ENCODE data around the gene NEURL1.
A peak's percentile ranks its signal among the peaks of the same experiment; 100 is the strongest.

NEURL1 gene

DNA sequence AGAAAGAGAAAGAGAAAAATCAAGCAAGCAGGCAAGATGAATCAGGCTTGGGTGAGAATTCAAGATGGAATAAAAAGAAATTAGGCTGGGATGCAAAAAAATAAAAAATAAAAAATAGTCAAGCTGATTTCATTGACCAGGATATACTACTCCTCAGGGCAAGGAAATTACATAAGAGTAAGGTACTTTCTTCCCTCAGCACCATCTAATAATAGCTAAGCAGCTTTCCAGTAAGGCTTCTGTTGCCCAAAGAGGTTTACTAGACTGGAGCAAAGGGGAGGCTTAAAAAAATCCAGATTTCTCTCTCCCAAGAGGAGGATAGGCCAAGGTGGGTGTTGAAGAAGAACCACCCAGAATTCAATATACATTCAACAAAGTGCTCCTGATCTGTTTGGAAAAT lies 93.6 kb downstream of the NEURL1 start:
- Histone ChIP-seq H2BK15ac (ENCODE audit: low read length) (no peak overlapping the region), H3K4me1 (ENCODE audit: control insufficient read depth in 2 of 2, insufficient read depth in 1 of 2, low read depth in 1 of 2, low read length in 2 of 2) (peaks cover 0 to 4% of the 10 kb centered on the region in 2 donors), H3K79me1 (ENCODE audit: low read depth, low read length) (no peaks in the 10 kb centered on the region), H3K4me3 (ENCODE audit: low read length in 2 of 2) (no peak overlapping the region), H2BK5ac (ENCODE audit: low read length) (no peak overlapping the region), H2AK5ac (ENCODE audit: low read depth, low read length) (no peak overlapping the region), H3K4me2 (ENCODE audit: insufficient read depth, low read length, poor library complexity, severe bottlenecking) (no peak overlapping the region), H3K9ac (ENCODE audit: low read depth, low read length, poor library complexity) (no peak overlapping the region), H2BK12ac (ENCODE audit: low read length) (no peak overlapping the region), H3K36me3 (replicated peaks in 1 of 2; ENCODE audit: control insufficient read depth in 2 of 2, insufficient read depth in 2 of 2, low read length in 2 of 2) (no peaks in the 10 kb centered on the region), H2BK120ac (ENCODE audit: low read depth, low read length) (no peak overlapping the region), H3K27me3 (ENCODE audit: control insufficient read depth in 3 of 3, insufficient read depth in 3 of 3, low read depth in 1 of 3, low read length in 3 of 3) (no peaks in the 10 kb centered on the region), H3K23ac (ENCODE audit: low read depth, low read length, poor library complexity) (no peak overlapping the region), H2AFZ (ENCODE audit: low read length) (no peak overlapping the region), H4K91ac (ENCODE audit: low read depth, low read length, poor library complexity) (no peak overlapping the region), H3K27ac (replicated peaks; ENCODE audit: low read length) (no peak overlapping the region), H4K8ac (ENCODE audit: low read depth, low read length) (no peak overlapping the region), H3K14ac (ENCODE audit: low read length) (no peak overlapping the region), H3K9me3 (replicated peaks in 1 of 2; ENCODE audit: control insufficient read depth in 2 of 2, insufficient read depth in 1 of 2, low read depth in 1 of 2, low read length in 2 of 2) (peaks cover 0 to 2% of the 10 kb centered on the region in 2 donors), H3K4ac (ENCODE audit: low read length) (no peak overlapping the region), H3K18ac (ENCODE audit: low read length) (no peak overlapping the region)
- no peak for DNase-seq (ENCODE audit: low spot score)

DNA sequence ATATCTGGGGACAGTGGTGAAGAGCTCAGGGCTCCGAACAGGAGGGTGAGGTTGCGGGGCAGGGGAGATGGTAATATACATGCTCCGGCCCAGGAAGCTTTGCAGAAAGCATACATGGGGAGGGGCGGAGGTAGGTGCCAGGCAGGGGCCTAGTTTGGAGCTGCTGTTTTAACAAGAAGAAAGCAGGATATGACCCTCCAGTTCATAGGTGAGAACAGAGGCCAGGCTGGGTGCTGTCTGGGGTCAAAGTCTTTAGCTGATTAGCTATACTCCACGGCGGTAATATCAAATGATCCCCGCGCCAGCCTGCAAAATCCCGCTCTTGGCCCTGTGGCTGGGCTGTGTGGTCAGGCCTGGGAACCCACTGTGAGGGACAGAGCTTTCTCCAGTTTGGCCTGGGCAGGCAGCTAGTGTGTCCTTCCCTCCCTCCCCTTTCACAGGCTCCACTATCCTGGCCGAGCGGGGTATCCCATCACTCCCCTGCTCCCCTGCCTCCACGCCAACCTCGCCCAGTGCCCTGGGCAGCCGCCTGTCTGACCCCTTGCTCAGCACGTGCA lies 95.6 kb downstream of the NEURL1 start:
- H3K4me3 ChIP-seq (ENCODE audit: low read length in 2 of 2) = no peak overlapping the region
- no peaks in the 10 kb centered on the region for H3K4me1 ChIP-seq (ENCODE audit: control insufficient read depth in 2 of 2, insufficient read depth in 1 of 2, low read depth in 1 of 2, low read length in 2 of 2)
- no peak overlapping the region for H4K91ac ChIP-seq (ENCODE audit: low read depth, low read length, poor library complexity)
- H2AFZ ChIP-seq (ENCODE audit: low read length) = no peak overlapping the region
- H3K23ac ChIP-seq (ENCODE audit: low read depth, low read length, poor library complexity) = no peak overlapping the region
- H3K9ac ChIP-seq (ENCODE audit: low read depth, low read length, poor library complexity) = no peak overlapping the region
- H4K8ac ChIP-seq (ENCODE audit: low read depth, low read length) = no peak overlapping the region
- H3K4ac ChIP-seq (ENCODE audit: low read length) = no peak overlapping the region
- no peak overlapping the region for H3K18ac ChIP-seq (ENCODE audit: low read length)
- H3K36me3 ChIP-seq (replicated peaks in 1 of 2; ENCODE audit: control insufficient read depth in 2 of 2, insufficient read depth in 2 of 2, low read length in 2 of 2) = no peaks in the 10 kb centered on the region
- no peak overlapping the region for H2BK15ac ChIP-seq (ENCODE audit: low read length)
- DNase-seq (ENCODE audit: low spot score) = no peak
- H3K27ac ChIP-seq (replicated peaks; ENCODE audit: low read length) = no peak overlapping the region
- WGBS, 2 donors (ENCODE audit: extremely low coverage in 2 of 2, insufficient read length in 2 of 2, insufficient replicate concordance in 1 of 2) = no CpG with 5 or more reads among the region's 15 CpGs
- H2BK120ac ChIP-seq (ENCODE audit: low read depth, low read length) = no peak overlapping the region
- no peak overlapping the region for H3K14ac ChIP-seq (ENCODE audit: low read length)
- no peaks in the 10 kb centered on the region for H3K79me1 ChIP-seq (ENCODE audit: low read depth, low read length)
- no peak overlapping the region for H2BK12ac ChIP-seq (ENCODE audit: low read length)
- no peak overlapping the region for H3K4me2 ChIP-seq (ENCODE audit: insufficient read depth, low read length, poor library complexity, severe bottlenecking)
- no peak overlapping the region for H2AK5ac ChIP-seq (ENCODE audit: low read depth, low read length)
- H3K9me3 ChIP-seq (replicated peaks in 1 of 2; ENCODE audit: control insufficient read depth in 2 of 2, insufficient read depth in 1 of 2, low read depth in 1 of 2, low read length in 2 of 2) = peaks cover 0 to 2% of the 10 kb centered on the region in 2 donors
- no peaks in the 10 kb centered on the region for H3K27me3 ChIP-seq (ENCODE audit: control insufficient read depth in 3 of 3, insufficient read depth in 3 of 3, low read depth in 1 of 3, low read length in 3 of 3)
- H2BK5ac ChIP-seq (ENCODE audit: low read length) = no peak overlapping the region

GRCh38 chr10:103590060-103590459 lies 96.6 kb downstream of the NEURL1 start:
- Histone ChIP-seq H2AFZ (ENCODE audit: low read length) (no peak overlapping the region), H3K14ac (ENCODE audit: low read length) (no peak overlapping the region), H2BK15ac (ENCODE audit: low read length) (no peak overlapping the region), H3K4me1 (ENCODE audit: control insufficient read depth in 2 of 2, insufficient read depth in 1 of 2, low read depth in 1 of 2, low read length in 2 of 2) (no peaks in the 10 kb centered on the region), H3K23ac (ENCODE audit: low read depth, low read length, poor library complexity) (peak overlapping the region; percentile 56), H3K4me2 (ENCODE audit: insufficient read depth, low read length, poor library complexity, severe bottlenecking) (no peak overlapping the region), H2BK5ac (ENCODE audit: low read length) (no peak overlapping the region), H3K27ac (replicated peaks; ENCODE audit: low read length) (no peak overlapping the region), H3K27me3 (ENCODE audit: control insufficient read depth in 3 of 3, insufficient read depth in 3 of 3, low read depth in 1 of 3, low read length in 3 of 3) (no peaks in the 10 kb centered on the region), H2BK12ac (ENCODE audit: low read length) (peak overlapping the region; percentile 65), H3K9me3 (replicated peaks in 1 of 2; ENCODE audit: control insufficient read depth in 2 of 2, insufficient read depth in 1 of 2, low read depth in 1 of 2, low read length in 2 of 2) (peaks cover 0 to under 1% of the 10 kb centered on the region in 2 donors), H3K79me1 (ENCODE audit: low read depth, low read length) (no peaks in the 10 kb centered on the region), H3K36me3 (replicated peaks in 1 of 2; ENCODE audit: control insufficient read depth in 2 of 2, insufficient read depth in 2 of 2, low read length in 2 of 2) (no peaks in the 10 kb centered on the region), H4K91ac (ENCODE audit: low read depth, low read length, poor library complexity) (no peak overlapping the region), H2AK5ac (ENCODE audit: low read depth, low read length) (no peak overlapping the region), H2BK120ac (ENCODE audit: low read depth, low read length) (no peak overlapping the region), H3K4ac (ENCODE audit: low read length) (no peak overlapping the region), H3K4me3 (ENCODE audit: low read length in 2 of 2) (peak overlapping the region in 1 of 2 donors; percentile 36), H3K9ac (ENCODE audit: low read depth, low read length, poor library complexity) (no peak overlapping the region), H3K18ac (ENCODE audit: low read length) (no peak overlapping the region), H4K8ac (ENCODE audit: low read depth, low read length) (no peak overlapping the region)
- WGBS, 2 donors (ENCODE audit: extremely low coverage in 2 of 2, insufficient read length in 2 of 2, insufficient replicate concordance in 1 of 2) = no CpG with 5 or more reads among the region's 20 CpGs
- no peak for DNase-seq (ENCODE audit: low spot score)

DNA sequence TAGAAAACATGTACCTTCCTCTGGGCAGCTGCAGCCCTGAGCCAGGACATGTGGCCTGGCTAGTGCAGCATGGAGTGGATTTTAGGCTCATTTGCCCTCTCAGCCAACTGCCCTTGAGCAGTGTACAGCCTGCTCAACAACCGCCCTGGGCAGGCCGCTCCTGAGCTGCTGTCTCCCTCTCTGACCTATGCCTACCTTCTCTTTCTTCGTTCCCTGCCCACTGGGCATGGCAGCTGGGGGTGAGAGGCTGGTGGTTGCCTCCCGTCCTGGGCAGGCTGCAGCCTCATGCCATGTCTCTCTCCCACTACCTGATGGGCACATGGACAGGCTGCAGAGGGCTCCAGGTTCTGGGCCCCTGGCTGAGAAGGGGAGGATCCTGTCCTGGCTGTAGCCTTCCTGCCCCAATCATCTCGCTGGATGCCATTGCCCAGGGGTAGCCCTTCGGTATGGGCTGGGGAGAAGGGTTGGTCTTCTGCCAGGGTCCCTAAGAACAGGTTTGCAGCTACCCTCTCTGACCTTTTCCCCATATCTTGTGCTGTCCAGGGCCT lies 97.3 kb downstream of the NEURL1 start:
- Histone ChIP-seq H3K4me2 (ENCODE audit: insufficient read depth, low read length, poor library complexity, severe bottlenecking) (no peak overlapping the region), H3K18ac (ENCODE audit: low read length) (peak overlapping the region; percentile 27), H3K9ac (ENCODE audit: low read depth, low read length, poor library complexity) (no peak overlapping the region), H3K9me3 (replicated peaks in 1 of 2; ENCODE audit: control insufficient read depth in 2 of 2, insufficient read depth in 1 of 2, low read depth in 1 of 2, low read length in 2 of 2) (no peaks in the 10 kb centered on the region), H3K4ac (ENCODE audit: low read length) (no peak overlapping the region), H3K36me3 (replicated peaks in 1 of 2; ENCODE audit: control insufficient read depth in 2 of 2, insufficient read depth in 2 of 2, low read length in 2 of 2) (no peaks in the 10 kb centered on the region), H3K79me1 (ENCODE audit: low read depth, low read length) (no peaks in the 10 kb centered on the region), H4K8ac (ENCODE audit: low read depth, low read length) (peak overlapping the region; percentile 49), H3K23ac (ENCODE audit: low read depth, low read length, poor library complexity) (no peak overlapping the region), H3K27me3 (ENCODE audit: control insufficient read depth in 3 of 3, insufficient read depth in 3 of 3, low read depth in 1 of 3, low read length in 3 of 3) (no peaks in the 10 kb centered on the region), H2BK12ac (ENCODE audit: low read length) (no peak overlapping the region), H3K14ac (ENCODE audit: low read length) (peak overlapping the region; percentile 66), H3K27ac (replicated peaks; ENCODE audit: low read length) (no peak overlapping the region), H2AFZ (ENCODE audit: low read length) (no peak overlapping the region), H2AK5ac (ENCODE audit: low read depth, low read length) (peak overlapping the region; percentile 25), H3K4me3 (ENCODE audit: low read length in 2 of 2) (no peak overlapping the region), H2BK15ac (ENCODE audit: low read length) (peak overlapping the region; percentile 41), H4K91ac (ENCODE audit: low read depth, low read length, poor library complexity) (no peak overlapping the region), H3K4me1 (ENCODE audit: control insufficient read depth in 2 of 2, insufficient read depth in 1 of 2, low read depth in 1 of 2, low read length in 2 of 2) (no peaks in the 10 kb centered on the region), H2BK5ac (ENCODE audit: low read length) (peak overlapping the region; percentile 35), H2BK120ac (ENCODE audit: low read depth, low read length) (no peak overlapping the region)
- no peak for DNase-seq (ENCODE audit: low spot score)
- no CpG with 5 or more reads among the region's 6 CpGs for WGBS, 2 donors (ENCODE audit: extremely low coverage in 2 of 2, insufficient read length in 2 of 2, insufficient replicate concordance in 1 of 2)

Data from neuronal stem cell (in vitro differentiated cells).